Mucosa of descending colon (tissue), 3 donors: Measurements from ENCODE around the gene THADA. TPM values are rescaled to one million over a fixed set of nuclear protein-coding genes. Genes with fewer than 3 reads are reported as not detected.
A peak's percentile ranks its signal among the peaks of the same experiment; 100 is the strongest.

Source experiments
- ATAC-seq: fragments of 200-7000 bp; cut with Tn5 transposase; one replicate; pipeline ENCODE4 v1.9.1; 2020; ENCODE audit warnings: mild to moderate bottlenecking, moderate library complexity
- DNase-seq, 3 donors: peaks; one replicate each; pipeline ENCODE4 v3.0.0-alpha.2; 2020
- H3K36me3 ChIP-seq: fragments of 200-600 bp; one replicate; pipeline ENCODE4 v1.8.0; 2021; ENCODE audit warnings: low read depth, mild to moderate bottlenecking
- H3K4me1 ChIP-seq: fragments of 200-600 bp; one replicate; pipeline ENCODE4 v1.8.0; 2021; ENCODE audit warnings: low read depth, mild to moderate bottlenecking
- H3K4me3 ChIP-seq: fragments of 200-600 bp; one replicate; pipeline ENCODE4 v1.8.0; 2021; ENCODE audit warnings: mild to moderate bottlenecking
- H3K9me3 ChIP-seq: fragments of 200-600 bp; one replicate; pipeline ENCODE4 v1.8.0; 2021; ENCODE audit warnings: mild to moderate bottlenecking
- CTCF ChIP-seq: fragments of 200-600 bp; IDR thresholded peaks from one replicate; pipeline ENCODE4 v1.8.0; 2022; ENCODE audit warnings: antibody characterized with exemption, mild to moderate bottlenecking
- intact Hi-C, 2 donors: fragments of 100-400 bp; cut with DNase I in 1 of 2; cut with micrococcal nuclease in 1 of 2; formaldehyde crosslinking; loops; one replicate each; pipeline versions ENCODE4 v1.11.0 to v1.11.1; 2022; cut with DNase I, micrococcal nuclease
- total RNA-seq, 3 donors: library from RNA; stranded (reverse); fragmentation: NEBNext Ultra II Directional in 2 of 3; extraction: Animal tissue kit (Norgen Biotek cat#: 25700) in 2 of 3; gene quantifications; one replicate each; pipeline versions ENCODE4 v1.2.1 to v1.2.4, GENCODE V29; 2021 to 2023
- donor health status: DM: no; HTN: no; CAD: no; lungs with moderate emphysema.
- donor health status: DM: no; HTN: no; CAD: no.
- donor health status: DM: no; HTN: yes; CAD: no.

Gene THADA
- total RNA-seq, 3 donors from 2014 or later, result 20.1 to 26.7 (median 25.3) TPM

GRCh38 chr2:43188561-43189386, 407.1 kb downstream of the THADA start:
- TF ChIP-seq CTCF, result no peak
- intact Hi-C loops, result no loop called here

GRCh38 chr2:43186679-43187374, 409.0 kb downstream of the THADA start:
- DNase-seq (peak; percentile 79 to 87 (median 83)), ATAC-seq (peak; percentile 83)
- Histone ChIP-seq H3K4me1 (peaks cover 34% of the 10 kb centered on the region), H3K36me3 (no peaks in the 10 kb centered on the region), H3K9me3 (no peaks in the 10 kb centered on the region), H3K4me3 (no peak overlapping the region)
- TF ChIP-seq CTCF, result no peak
- intact Hi-C loops, result no loop called here

More at GRCh38 chr2:43188561-43189386, 407.1 kb downstream of the THADA start:
- no peak overlapping the region for H3K4me3 ChIP-seq
- DNase-seq (no peak), ATAC-seq (no peak)
- H3K4me1 ChIP-seq, result peaks cover 53% of the 10 kb centered on the region
- no peaks in the 10 kb centered on the region for H3K9me3 ChIP-seq
- no peaks in the 10 kb centered on the region for H3K36me3 ChIP-seq

- TF ChIP-seq CTCF, result no peak
- intact Hi-C loops, result no loop called here
- no peak for ATAC-seq
- Histone ChIP-seq H3K4me1 (peaks cover 29% of the 10 kb centered on the region), H3K4me3 (no peak overlapping the region), H3K36me3 (no peaks in the 10 kb centered on the region), H3K9me3 (no peaks in the 10 kb centered on the region)
- no peak for DNase-seq
Observed at GRCh38 chr2:43186321-43186678, 409.5 kb downstream of the THADA start.

DNA sequence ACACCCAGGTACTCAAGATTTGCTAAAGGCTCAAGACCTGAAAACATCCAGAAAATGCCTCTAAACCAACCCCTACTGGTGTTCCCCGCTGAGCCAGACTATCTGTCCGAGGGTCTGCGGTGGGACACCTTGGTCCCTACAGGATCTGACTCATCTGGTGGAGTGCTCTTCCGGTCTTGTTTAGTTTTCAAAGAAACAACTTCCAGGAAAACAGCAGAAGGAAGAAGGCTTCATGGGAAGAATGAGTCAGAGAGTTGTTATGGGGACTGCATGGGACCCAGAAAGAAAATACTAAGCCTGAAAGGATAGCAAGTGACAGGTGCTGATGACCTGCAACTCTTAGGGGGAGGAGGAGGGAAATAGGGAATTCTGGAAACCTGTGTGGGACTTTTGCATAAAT, 410.7 kb downstream of the THADA start:
- intact Hi-C loops, result no loop called here
- H3K4me3 ChIP-seq, result no peak overlapping the region
- DNase-seq, result no peak
- ATAC-seq, result no peak
- H3K9me3 ChIP-seq, result no peaks in the 10 kb centered on the region
- H3K4me1 ChIP-seq, result peaks cover 20% of the 10 kb centered on the region
- TF ChIP-seq CTCF, result no peak
- H3K36me3 ChIP-seq, result no peaks in the 10 kb centered on the region

DNA sequence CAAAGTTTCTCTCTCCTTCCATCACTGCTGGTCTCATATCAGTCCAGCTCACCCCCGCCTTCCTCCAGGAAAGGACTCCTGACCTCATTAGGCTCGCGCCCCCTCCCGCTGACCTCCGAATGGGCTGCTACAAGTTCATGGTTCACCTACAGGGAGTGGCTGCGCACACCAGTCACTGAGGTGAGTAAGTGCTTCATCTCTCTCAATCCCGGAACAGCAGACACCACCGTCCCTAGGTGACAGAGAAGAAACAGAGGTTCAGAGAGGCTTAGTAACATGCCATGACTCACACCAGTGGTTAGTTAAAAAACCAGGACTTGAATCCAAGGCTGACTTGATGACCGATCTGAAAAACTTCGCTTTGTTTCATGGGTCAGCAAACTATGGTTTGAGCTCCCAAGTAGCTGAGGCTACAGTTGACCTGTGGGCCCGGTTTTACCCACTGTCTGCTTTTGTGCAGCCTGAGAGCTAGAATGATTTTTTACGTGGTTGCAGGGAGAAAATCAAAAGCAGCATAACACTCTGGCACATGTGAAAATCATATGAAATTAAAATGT, 411.4 kb downstream of the THADA start:
- H3K9me3 ChIP-seq, result no peaks in the 10 kb centered on the region
- no peak for TF ChIP-seq CTCF
- DNase-seq (peak in 2 of 3 donors; percentile 58 to 68), ATAC-seq (peak; percentile 82)
- H3K36me3 ChIP-seq, result no peaks in the 10 kb centered on the region
- H3K4me1 ChIP-seq, result peaks cover 19% of the 10 kb centered on the region
- intact Hi-C loops, result no loop called here
- H3K4me3 ChIP-seq, result no peak overlapping the region
